PC-9 (cell line): ENCODE results near the gene OSBPL2.

Experiments
- EZH2 ChIP-seq: fragments of 200-600 bp; sonication (generic); IDR thresholded peaks from 2 replicates; pipeline ENCODE4 v1.8.0; 2017; ENCODE audit warnings: antibody characterized with exemption, low read depth
- TF ChIP-seq, protein P1 (sequence below): fragments of 200-600 bp; sonication (generic); conservative IDR thresholded peaks from 2 replicates; pipeline ENCODE4 v1.6.1; 2017; ENCODE audit warnings: mixed run types, antibody characterized with exemption, mild to moderate bottlenecking, moderate library complexity

DNA sequence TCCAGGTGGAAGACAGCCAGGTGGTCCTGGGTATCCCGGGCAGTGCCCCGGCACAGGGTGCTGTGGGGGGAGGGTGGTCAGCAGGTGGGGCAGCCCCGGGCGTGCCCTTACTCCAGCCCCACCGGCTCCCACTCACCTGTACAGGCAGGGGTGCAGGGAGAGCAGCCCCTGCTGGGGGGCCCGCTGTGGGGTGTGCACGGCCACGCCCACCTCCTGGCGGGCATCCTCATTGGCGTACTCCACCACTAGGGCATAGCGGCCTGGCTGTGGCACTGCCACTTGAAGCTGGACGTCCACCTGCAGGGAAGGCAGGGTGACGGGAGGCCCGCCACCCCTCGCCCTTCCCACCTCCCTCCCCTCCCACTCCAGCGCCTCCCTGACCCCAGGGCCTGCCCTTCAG is 94.1 kb downstream of the OSBPL2 start:
- TF ChIP-seq, protein P1, sequence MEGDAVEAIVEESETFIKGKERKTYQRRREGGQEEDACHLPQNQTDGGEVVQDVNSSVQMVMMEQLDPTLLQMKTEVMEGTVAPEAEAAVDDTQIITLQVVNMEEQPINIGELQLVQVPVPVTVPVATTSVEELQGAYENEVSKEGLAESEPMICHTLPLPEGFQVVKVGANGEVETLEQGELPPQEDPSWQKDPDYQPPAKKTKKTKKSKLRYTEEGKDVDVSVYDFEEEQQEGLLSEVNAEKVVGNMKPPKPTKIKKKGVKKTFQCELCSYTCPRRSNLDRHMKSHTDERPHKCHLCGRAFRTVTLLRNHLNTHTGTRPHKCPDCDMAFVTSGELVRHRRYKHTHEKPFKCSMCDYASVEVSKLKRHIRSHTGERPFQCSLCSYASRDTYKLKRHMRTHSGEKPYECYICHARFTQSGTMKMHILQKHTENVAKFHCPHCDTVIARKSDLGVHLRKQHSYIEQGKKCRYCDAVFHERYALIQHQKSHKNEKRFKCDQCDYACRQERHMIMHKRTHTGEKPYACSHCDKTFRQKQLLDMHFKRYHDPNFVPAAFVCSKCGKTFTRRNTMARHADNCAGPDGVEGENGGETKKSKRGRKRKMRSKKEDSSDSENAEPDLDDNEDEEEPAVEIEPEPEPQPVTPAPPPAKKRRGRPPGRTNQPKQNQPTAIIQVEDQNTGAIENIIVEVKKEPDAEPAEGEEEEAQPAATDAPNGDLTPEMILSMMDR = no peak
- TF ChIP-seq EZH2 = no peak
